Measurements from ENCODE around the gene ZNF407.

DNA sequence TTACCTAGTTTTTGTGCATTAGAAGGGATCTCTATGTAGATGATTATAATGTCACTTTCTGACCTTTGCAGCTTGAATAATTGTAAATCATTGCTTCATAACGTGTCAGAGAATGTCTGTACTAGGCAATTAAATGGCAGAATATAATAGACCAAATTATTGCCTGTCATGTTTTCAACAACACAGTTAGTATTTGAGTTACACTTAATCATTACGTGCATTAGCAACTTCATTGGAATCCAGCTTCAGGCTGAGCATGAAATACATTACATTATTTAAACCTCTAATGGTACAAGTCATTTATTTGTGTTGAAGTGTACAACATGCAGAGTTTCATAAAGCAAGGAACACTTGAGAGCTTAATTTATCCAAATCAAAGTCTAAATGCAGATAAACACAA is 48.0 kb downstream of the ZNF407 start:
- TF ChIP-seq ZNF274 (IDR thresholded peaks at IDR 0.05; ENCODE audit: low read depth, low read length) (no peak), YY1 (IDR thresholded peaks at IDR 0.05; ENCODE audit: insufficient read depth, insufficient read length) (no peak), SUZ12 (IDR thresholded peaks at IDR 0.05; ENCODE audit: extremely low read depth, insufficient read depth, insufficient read length) (no peak)

Measured in NT2/D1 (cell line).